Measurements from ENCODE around the gene APOE.

- TF ChIP-seq CTCF (IDR thresholded peaks at IDR 0.05) (no peak), POLR2A (IDR thresholded peaks at IDR 0.05) (no peak)
Measured at GRCh38 chr19:44875666-44876451, 29.7 kb upstream of the APOE start.

Measured in right lobe of liver (tissue), 4 donors.